GM12872 (cell line): ENCODE results near the gene METTL1.

Source experiments
- TF ChIP-seq, protein P1 (sequence below): IDR thresholded peaks from 3 replicates; pipeline ENCODE4 v1.5.1; 2011; ENCODE audit warnings: low read depth, mild to moderate bottlenecking, low read length, moderate library complexity; ENCODE audit not compliant: insufficient read depth

METTL1 gene

DNA sequence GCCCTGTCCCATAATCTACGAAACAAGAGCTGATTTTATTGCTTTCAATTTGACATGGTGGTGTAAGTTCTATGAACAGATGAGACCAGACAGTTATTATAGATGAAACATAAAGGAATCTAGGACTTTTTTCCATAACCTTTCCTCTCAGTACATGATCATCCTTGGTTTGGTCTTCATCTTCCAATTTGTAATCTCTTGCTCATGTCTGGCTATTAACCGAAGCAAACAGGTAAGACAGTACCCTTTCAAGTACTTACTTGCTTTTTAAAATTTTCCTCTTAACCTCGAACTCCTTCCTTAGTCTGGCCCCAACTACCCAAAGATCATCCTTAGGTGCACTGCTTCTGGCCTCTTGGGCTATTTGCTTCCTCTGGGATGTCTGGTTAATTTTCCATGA lies 25.9 kb downstream of the METTL1 start:
- TF ChIP-seq, protein P1, sequence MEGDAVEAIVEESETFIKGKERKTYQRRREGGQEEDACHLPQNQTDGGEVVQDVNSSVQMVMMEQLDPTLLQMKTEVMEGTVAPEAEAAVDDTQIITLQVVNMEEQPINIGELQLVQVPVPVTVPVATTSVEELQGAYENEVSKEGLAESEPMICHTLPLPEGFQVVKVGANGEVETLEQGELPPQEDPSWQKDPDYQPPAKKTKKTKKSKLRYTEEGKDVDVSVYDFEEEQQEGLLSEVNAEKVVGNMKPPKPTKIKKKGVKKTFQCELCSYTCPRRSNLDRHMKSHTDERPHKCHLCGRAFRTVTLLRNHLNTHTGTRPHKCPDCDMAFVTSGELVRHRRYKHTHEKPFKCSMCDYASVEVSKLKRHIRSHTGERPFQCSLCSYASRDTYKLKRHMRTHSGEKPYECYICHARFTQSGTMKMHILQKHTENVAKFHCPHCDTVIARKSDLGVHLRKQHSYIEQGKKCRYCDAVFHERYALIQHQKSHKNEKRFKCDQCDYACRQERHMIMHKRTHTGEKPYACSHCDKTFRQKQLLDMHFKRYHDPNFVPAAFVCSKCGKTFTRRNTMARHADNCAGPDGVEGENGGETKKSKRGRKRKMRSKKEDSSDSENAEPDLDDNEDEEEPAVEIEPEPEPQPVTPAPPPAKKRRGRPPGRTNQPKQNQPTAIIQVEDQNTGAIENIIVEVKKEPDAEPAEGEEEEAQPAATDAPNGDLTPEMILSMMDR = no peak

DNA sequence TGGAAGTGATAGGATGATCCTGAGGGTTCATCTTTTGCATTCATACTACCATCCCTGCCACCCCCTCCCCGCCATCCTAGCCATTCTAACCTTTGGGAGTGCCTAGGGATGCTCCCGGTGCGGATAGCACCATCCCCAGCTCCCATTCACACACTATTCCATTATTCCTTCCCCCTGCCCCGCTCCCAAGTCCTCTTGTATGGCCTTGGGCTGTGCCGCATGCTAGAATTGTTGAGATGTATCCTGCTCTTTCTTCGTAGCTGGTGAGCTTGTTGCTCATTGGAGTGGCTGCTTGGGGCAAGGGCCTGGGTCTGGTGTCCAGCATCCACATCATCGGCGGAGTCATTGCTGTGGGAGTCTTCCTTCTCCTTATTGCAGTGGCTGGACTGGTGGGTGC lies 26.4 kb downstream of the METTL1 start:
- TF ChIP-seq, protein P1 = no peak

DNA sequence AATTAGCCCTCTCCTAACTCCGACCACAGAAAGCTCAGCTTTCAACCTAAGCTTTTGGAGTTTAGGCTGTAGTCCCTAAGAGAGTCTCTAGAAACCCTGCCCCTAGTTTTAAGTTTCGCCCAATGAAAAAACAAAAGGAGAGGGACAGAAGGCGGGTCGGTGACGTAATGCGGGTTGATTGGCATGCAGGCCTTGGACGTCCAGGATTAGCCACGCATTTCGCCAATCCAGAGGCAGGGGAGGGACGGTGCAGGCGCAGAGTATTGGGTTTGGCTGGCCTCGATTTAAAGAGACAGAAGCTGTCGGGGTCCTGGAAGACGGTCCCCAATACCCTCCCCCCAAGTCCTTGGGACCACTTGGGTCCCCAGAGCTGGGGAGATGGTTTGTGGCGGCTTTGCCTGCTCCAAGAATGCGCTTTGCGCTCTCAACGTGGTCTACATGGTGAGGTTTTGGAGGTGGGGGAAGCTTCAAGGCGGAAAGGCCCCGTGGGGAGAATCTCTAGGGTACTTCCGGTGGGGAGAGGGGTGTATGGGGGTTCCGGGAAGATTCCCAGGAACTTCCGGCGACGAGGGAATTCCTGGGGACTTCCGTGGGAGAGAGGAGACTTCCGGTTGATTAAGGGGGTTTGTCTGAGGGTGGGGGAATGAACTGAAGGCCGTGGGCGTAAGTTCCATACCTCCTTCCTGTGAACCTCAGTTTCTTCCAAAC lies 27.0 kb downstream of the METTL1 start, which contains the start of gene TSPAN31:
Gene TSPAN31 (plus strand): TSS at position 263 of the 708 bp plus-strand sequence. CDS start 116 bp downstream, at position 379.
- TF ChIP-seq, protein P1 = no peak

DNA sequence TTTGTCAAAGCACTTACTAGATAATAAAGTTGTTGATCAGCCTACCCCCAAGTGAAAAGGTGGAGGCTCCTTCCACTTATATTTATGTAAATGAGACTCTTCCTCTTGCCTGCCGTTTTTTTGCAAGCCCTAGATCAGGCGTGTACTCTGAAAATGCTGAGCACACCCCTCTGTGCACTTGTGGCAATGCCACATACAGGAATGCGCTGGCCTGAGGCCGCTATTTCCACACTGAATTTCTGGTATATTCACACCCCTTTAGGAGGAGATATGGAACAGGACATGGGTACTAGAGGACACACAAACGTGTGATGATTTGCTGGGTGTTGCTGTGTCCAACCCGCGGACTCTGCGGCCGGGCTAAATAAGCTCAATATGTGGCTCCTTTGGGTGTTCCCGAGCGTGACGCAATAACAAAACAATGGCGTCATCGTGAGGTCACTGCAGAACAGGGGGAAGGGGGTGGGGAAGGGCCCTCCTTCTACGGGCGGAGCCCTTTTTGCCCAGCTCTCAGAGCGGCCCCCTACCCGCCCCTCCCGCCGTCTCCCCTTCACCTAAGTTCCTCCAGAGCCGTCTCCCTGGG lies 27.6 kb downstream of the METTL1 start:
- TF ChIP-seq, protein P1 = no peak

DNA sequence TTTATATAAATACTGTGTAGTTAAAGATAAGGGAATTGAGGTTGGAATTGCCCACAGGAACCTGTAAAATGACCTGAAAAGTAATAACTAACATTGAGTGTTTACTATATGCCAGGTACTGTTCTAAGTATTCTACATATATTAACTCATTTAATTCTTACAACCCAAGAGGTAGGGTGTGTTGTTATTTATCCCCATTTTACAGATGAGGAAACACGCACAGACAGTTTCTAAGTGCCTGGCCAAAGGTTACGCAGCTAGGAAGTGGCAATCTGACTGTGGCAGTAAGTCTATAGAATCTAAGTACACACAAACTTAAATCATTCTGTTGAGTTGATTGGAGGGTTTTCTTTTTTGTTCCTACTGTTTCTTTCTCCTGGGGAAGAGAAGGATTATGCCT lies 28.1 kb downstream of the METTL1 start:
- TF ChIP-seq, protein P1 = no peak

DNA sequence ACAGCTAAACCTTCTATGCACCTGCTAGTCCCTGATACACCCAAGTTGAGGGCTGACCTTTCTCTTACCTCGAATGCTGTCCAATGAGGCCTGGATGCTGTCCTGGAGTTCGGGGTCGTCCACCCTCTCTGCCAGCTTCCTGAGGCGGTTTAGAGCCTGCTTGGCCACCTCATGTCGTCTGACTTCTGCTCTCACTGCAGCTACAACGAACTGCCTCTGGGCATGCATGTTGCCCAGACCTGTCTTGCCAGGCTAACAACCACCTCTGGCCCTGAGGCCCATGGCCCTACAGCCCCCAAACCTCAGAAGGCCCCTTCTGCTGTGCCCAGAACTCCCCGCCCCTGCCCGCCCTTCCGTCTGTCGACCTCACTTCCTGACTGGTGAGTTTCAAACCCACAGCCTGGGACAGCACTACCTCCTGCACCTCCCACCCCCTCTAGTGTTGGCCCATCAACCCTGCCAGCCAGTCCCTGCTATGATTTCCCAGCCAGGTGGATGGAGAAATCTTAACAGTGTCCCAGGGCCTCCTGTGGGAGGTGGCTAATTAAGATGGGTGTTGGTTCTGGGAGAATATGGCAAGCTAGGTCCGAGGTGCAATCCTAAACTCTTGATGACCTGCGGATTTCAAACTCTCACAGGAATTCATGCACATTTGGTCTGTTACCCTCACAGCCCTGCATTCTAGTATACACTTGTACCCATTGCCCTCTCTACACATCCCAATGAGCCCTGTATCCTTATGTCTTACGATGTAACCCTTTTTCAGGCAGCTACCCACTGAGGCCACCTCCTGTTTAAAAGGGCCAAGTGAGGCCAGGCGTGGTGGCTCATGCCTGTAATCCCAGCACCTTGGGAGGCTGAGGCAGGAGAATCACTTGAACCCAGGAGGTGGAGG lies 29.8 kb downstream of the METTL1 start:
- TF ChIP-seq, protein P1 = peak; percentile 72

DNA sequence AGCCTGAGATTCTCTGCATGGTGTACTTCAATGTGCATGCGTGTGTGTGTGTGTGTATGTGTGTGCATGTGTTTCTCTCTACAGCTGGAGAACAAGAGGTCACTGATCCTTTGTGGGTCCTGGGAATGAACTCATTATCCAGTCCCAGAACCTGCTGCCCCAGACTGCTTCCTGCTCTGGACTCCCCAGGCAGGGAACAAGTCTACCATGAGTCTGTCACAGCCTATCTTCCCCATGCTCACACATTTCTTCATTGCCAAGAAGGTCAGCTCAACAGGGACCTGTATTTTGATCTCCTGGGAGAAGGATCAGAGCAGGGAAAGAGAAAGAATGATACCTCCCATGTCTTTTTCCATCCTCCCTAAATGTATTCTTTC lies 30.5 kb downstream of the METTL1 start:
- TF ChIP-seq, protein P1 = no peak
